Stimulated activated CD8-positive, alpha-beta memory T cell treated with anti-CD3 and anti-CD28 coated beads, Interleukin-7, amount 100 ng/mL, for 24 hours (primary cell): ENCODE data around the gene SIGLEC6.
A peak's percentile ranks its signal among the peaks of the same experiment; 100 is the strongest.

Experiments used
- DNase-seq: peaks from one replicate; pipeline ENCODE4 v3.0.0-alpha.2; 2020; ENCODE audit warnings: low read depth

SIGLEC6 gene

GRCh38 chr19:51476164-51476563, 55.3 kb downstream of the SIGLEC6 start:
- DNase-seq = no peak

GRCh38 chr19:51473009-51473707, 58.3 kb downstream of the SIGLEC6 start:
- peak; percentile 84 for DNase-seq

- no peak for DNase-seq
Measured at GRCh38 chr19:51472607-51473006, 58.9 kb downstream of the SIGLEC6 start.

- no peak for DNase-seq
Measured at GRCh38 chr19:51471527-51471926, 59.9 kb downstream of the SIGLEC6 start.

GRCh38 chr19:51470966-51471365, 60.5 kb downstream of the SIGLEC6 start:
- DNase-seq = no peak

GRCh38 chr19:51469629-51470028, 61.8 kb downstream of the SIGLEC6 start:
- DNase-seq = no peak

- no peak for DNase-seq
Measured at GRCh38 chr19:51469162-51469561, 62.3 kb downstream of the SIGLEC6 start.

GRCh38 chr19:51468545-51468920, 62.9 kb downstream of the SIGLEC6 start:
- no peak for DNase-seq

- DNase-seq = no peak
Measured at GRCh38 chr19:51467864-51468544, 63.5 kb downstream of the SIGLEC6 start.
